GM21423 (cell line): ENCODE data around the gene ZFHX3.

Experiments
- ATAC-seq: cut with Tn5 transposase; IDR thresholded peaks from one replicate; pipeline ENCODE4 v1.9.1; 2021; ENCODE audit warnings: mild to moderate bottlenecking, moderate library complexity; ENCODE audit not compliant: unreplicated experiment

The ZFHX3 gene

GRCh38 chr16:72886346-72886974 lies 161.5 kb downstream of the ZFHX3 start:
- ATAC-seq = no peak

GRCh38 chr16:72884573-72884972 lies 163.4 kb downstream of the ZFHX3 start:
- no peak for ATAC-seq

GRCh38 chr16:72884037-72884436 lies 163.9 kb downstream of the ZFHX3 start:
- ATAC-seq = no peak

GRCh38 chr16:72879846-72880245 lies 168.1 kb downstream of the ZFHX3 start:
- ATAC-seq = no peak

- no peak for ATAC-seq
Measured at GRCh38 chr16:72878301-72879269, 169.3 kb downstream of the ZFHX3 start.

- no peak for ATAC-seq
Measured at GRCh38 chr16:72877374-72878028, 170.4 kb downstream of the ZFHX3 start.

- ATAC-seq = no peak
Measured at GRCh38 chr16:72876981-72877373, 171.0 kb downstream of the ZFHX3 start.

GRCh38 chr16:72876221-72876620 lies 171.7 kb downstream of the ZFHX3 start:
- ATAC-seq = peak; percentile 81

- no peak for ATAC-seq
Measured at GRCh38 chr16:72875291-72876031, 172.5 kb downstream of the ZFHX3 start.

- no peak for ATAC-seq
Measured at GRCh38 chr16:72873853-72874252, 174.1 kb downstream of the ZFHX3 start.

- no peak for ATAC-seq
Measured at GRCh38 chr16:72873044-72873443, 174.9 kb downstream of the ZFHX3 start.

GRCh38 chr16:72865835-72866234 lies 182.1 kb downstream of the ZFHX3 start:
- ATAC-seq = no peak

- no peak for ATAC-seq
Measured at GRCh38 chr16:72865258-72865657, 182.7 kb downstream of the ZFHX3 start.

- ATAC-seq = no peak
Measured at GRCh38 chr16:72864130-72864833, 183.6 kb downstream of the ZFHX3 start.

- no peak for ATAC-seq
Measured at GRCh38 chr16:72862090-72862489, 185.8 kb downstream of the ZFHX3 start.

- ATAC-seq = no peak
Measured at GRCh38 chr16:72860726-72861562, 187.0 kb downstream of the ZFHX3 start.

- ATAC-seq = no peak
Measured at GRCh38 chr16:72859581-72859980, 188.3 kb downstream of the ZFHX3 start.

GRCh38 chr16:72858665-72859493 lies 189.0 kb downstream of the ZFHX3 start:
- no peak for ATAC-seq
